Colonic mucosa (tissue), 4 donors: Measurements from ENCODE around the gene DTX3. TPM values are rescaled to one million over a fixed set of nuclear protein-coding genes. Genes with fewer than 3 reads are reported as not detected.

ENCODE experiments used
- DNase-seq: peaks from one replicate; pipeline ENCODE4 v3.0.0-alpha.2; 2020
- H3K27ac ChIP-seq: fragments of 200-600 bp; one replicate; pipeline ENCODE4 v1.8.0; 2021
- H3K27me3 ChIP-seq: fragments of 200-600 bp; one replicate; pipeline ENCODE4 v1.8.0; 2021
- H3K36me3 ChIP-seq: fragments of 200-600 bp; one replicate; pipeline ENCODE4 v1.8.0; 2021
- H3K4me1 ChIP-seq: fragments of 200-600 bp; one replicate; pipeline ENCODE4 v1.8.0; 2021; ENCODE audit warnings: mild to moderate bottlenecking
- H3K4me3 ChIP-seq: fragments of 200-600 bp; one replicate; pipeline ENCODE4 v1.8.0; 2021
- H3K9ac ChIP-seq, 2 donors: one replicate each; pipeline ENCODE4 v1.7.0; 2013; ENCODE audit warnings: control low read depth in 2 of 2, low read depth in 2 of 2, low read length in 2 of 2
- H3K9me3 ChIP-seq: fragments of 200-600 bp; one replicate; pipeline ENCODE4 v1.8.0; 2021
- CTCF ChIP-seq: fragments of 200-600 bp; IDR thresholded peaks from one replicate; pipeline ENCODE4 v1.8.0; 2022; ENCODE audit warnings: antibody characterized with exemption, mild to moderate bottlenecking
- intact Hi-C: fragments of 100-400 bp; cut with DNase I; formaldehyde crosslinking; loops from one replicate; pipeline ENCODE4 v1.14.1; 2022
- total RNA-seq, 2 donors: library from RNA; stranded (reverse); fragmentation: NEBNext Ultra II Directional in 1 of 2; extraction: Animal tissue kit (Norgen Biotek cat#: 25700) in 1 of 2; gene quantifications; one replicate each; pipeline ENCODE4 v1.2.1, GENCODE V29; 2021
- donor health status: healthy.
- donor health status: DM: no; HTN: no; CAD: no.
- donor health status: DM: no; HTN: no; CAD: no.

Gene DTX3
- total RNA-seq, 2 donors from 2014 or later: 3.4 to 7.4 TPM

- no peak overlapping the region for H3K27ac ChIP-seq
- TF ChIP-seq CTCF: no peak
- no peak for DNase-seq
- H3K4me3 ChIP-seq: no peak overlapping the region
- H3K4me1 ChIP-seq: peaks cover 11% of the 10 kb centered on the region
- H3K27me3 ChIP-seq: peaks cover 45% of the 10 kb centered on the region
- intact Hi-C loops: loop anchor here (2.0 to 5.0 kb wide), 2 partner anchors 38 to 158 kb away; no protein-coding TSS in a partner anchor
- no peak overlapping the region for H3K9ac ChIP-seq
- H3K9me3 ChIP-seq: no peaks in the 10 kb centered on the region
- no peaks in the 10 kb centered on the region for H3K36me3 ChIP-seq
Measured at GRCh38 chr12:57620245-57620935, 15.8 kb downstream of the DTX3 start.

- DNase-seq: no peak
- no peak overlapping the region for H3K9ac ChIP-seq
- H3K9me3 ChIP-seq: no peaks in the 10 kb centered on the region
- intact Hi-C loops: loop anchor here (2.0 to 5.0 kb wide), 2 partner anchors 38 to 159 kb away; no protein-coding TSS in a partner anchor
- TF ChIP-seq CTCF: no peak
- no peak overlapping the region for H3K27ac ChIP-seq
- peaks cover 11% of the 10 kb centered on the region for H3K4me1 ChIP-seq
- H3K27me3 ChIP-seq: peaks cover 50% of the 10 kb centered on the region
- H3K36me3 ChIP-seq: no peaks in the 10 kb centered on the region
- peak overlapping the region; percentile 37 for H3K4me3 ChIP-seq
Measured at GRCh38 chr12:57620936-57621496, 16.4 kb downstream of the DTX3 start.

GRCh38 chr12:57621497-57622292, 17.1 kb downstream of the DTX3 start:
- H3K4me3 ChIP-seq: peak overlapping the region; percentile 37
- peaks cover 11% of the 10 kb centered on the region for H3K4me1 ChIP-seq
- no peaks in the 10 kb centered on the region for H3K9me3 ChIP-seq
- intact Hi-C loops: loop anchor here (2.0 to 5.0 kb wide), 2 partner anchors 39 to 159 kb away; no protein-coding TSS in a partner anchor
- no peaks in the 10 kb centered on the region for H3K36me3 ChIP-seq
- peaks cover 55% of the 10 kb centered on the region for H3K27me3 ChIP-seq
- TF ChIP-seq CTCF: peak; percentile 94
- H3K27ac ChIP-seq: no peak overlapping the region
- no peak overlapping the region for H3K9ac ChIP-seq
- DNase-seq: peak; percentile 50

- H3K4me1 ChIP-seq: peaks cover 11% of the 10 kb centered on the region
- no peak overlapping the region for H3K9ac ChIP-seq
- TF ChIP-seq CTCF: no peak
- H3K27me3 ChIP-seq: peaks cover 64% of the 10 kb centered on the region
- H3K9me3 ChIP-seq: no peaks in the 10 kb centered on the region
- intact Hi-C loops: loop anchor here (5.0 kb wide), 1 partner anchor 160 kb away; no protein-coding TSS in a partner anchor
- H3K27ac ChIP-seq: no peak overlapping the region
- DNase-seq: no peak
- no peak overlapping the region for H3K4me3 ChIP-seq
- H3K36me3 ChIP-seq: no peaks in the 10 kb centered on the region
Measured at GRCh38 chr12:57622293-57623245, 17.9 kb downstream of the DTX3 start.
